ENCODE results near the gene MTCL3.

Gene MTCL3

GRCh38 chr6:127515794-127516661 lies 3.1 kb downstream of the MTCL3 start (continued):
- TF ChIP-seq ZNF318 (CRISPR knock-in tag; IDR thresholded peaks at IDR 0.05): no peak
- no peak for TF ChIP-seq ATAD3A (CRISPR knock-in tag; IDR thresholded peaks at IDR 0.05)
- TF ChIP-seq ZNF256 (CRISPR knock-in tag; conservative IDR thresholded peaks at IDR 0.05): no peak
- TF ChIP-seq NCOA5 (CRISPR knock-in tag; IDR thresholded peaks at IDR 0.05): no peak
- TF ChIP-seq TBL1XR1 (IDR thresholded peaks at IDR 0.05; ENCODE audit: borderline replicate concordance, low read length, partially characterized antibody): no peak
- TF ChIP-seq USF2 (IDR thresholded peaks at IDR 0.05; ENCODE audit: low read depth, low read length): no peak
- TF ChIP-seq USF2 (CRISPR knock-in tag; IDR thresholded peaks at IDR 0.05; ENCODE audit: borderline replicate concordance): no peak
- no peak for TF ChIP-seq SIN3B (IDR thresholded peaks at IDR 0.05; ENCODE audit: low read length)
- TF ChIP-seq ZNF17 (CRISPR knock-in tag; IDR thresholded peaks at IDR 0.05): no peak
- TF ChIP-seq REXO4 (CRISPR knock-in tag; IDR thresholded peaks at IDR 0.05; ENCODE audit: borderline replicate concordance): no peak
- TF ChIP-seq KDM1A (CRISPR knock-in tag; IDR thresholded peaks at IDR 0.05): no peak
- no peak for TF ChIP-seq FOXA3 (CRISPR knock-in tag; IDR thresholded peaks at IDR 0.05)
- no peak for TF ChIP-seq ZNF841 (CRISPR knock-in tag; IDR thresholded peaks at IDR 0.05; ENCODE audit: borderline replicate concordance)
- TF ChIP-seq ZNF614 (CRISPR knock-in tag; IDR thresholded peaks at IDR 0.05; ENCODE audit: borderline replicate concordance): no peak
- TF ChIP-seq ZNF414 (CRISPR knock-in tag; IDR thresholded peaks at IDR 0.05): peak; percentile 69; the same call in 1 of the 2 replicates
- no peak for TF ChIP-seq SOX5 (CRISPR knock-in tag; IDR thresholded peaks at IDR 0.05; ENCODE audit: borderline replicate concordance)
- no peak; the same call in 1 of the 2 replicates for TF ChIP-seq SNAI1 (CRISPR knock-in tag; IDR thresholded peaks at IDR 0.05; ENCODE audit: borderline replicate concordance)
- TF ChIP-seq ZNF816 (CRISPR knock-in tag; IDR thresholded peaks at IDR 0.05; ENCODE audit: borderline replicate concordance): peak; percentile 88
- TF ChIP-seq TCF7L2 (IDR thresholded peaks at IDR 0.05; ENCODE audit: low read depth, low read length): no peak
- no peak for TF ChIP-seq ZNF530 (CRISPR knock-in tag; IDR thresholded peaks at IDR 0.05; ENCODE audit: low read depth)

Data from HepG2 (cell line).